RWPE2 (cell line): ENCODE measurements around the gene SMYD3.

Experiments used
- ATAC-seq: fragments of 200-7000 bp; cut with Tn5 transposase; 3 replicates; pipeline ENCODE4 v1.9.1; 2021; ENCODE audit warnings: low read depth
- DNase-seq: peaks from one replicate; pipeline ENCODE4 v3.0.0-alpha.2; 2020; ENCODE audit warnings: low spot score
- H3K27ac ChIP-seq: fragments of 450-650 bp; 2 replicates; pipeline ENCODE4 v1.5.1; 2017; ENCODE audit warnings: mild to moderate bottlenecking; ENCODE audit not compliant: poor library complexity, severe bottlenecking
- H3K27me3 ChIP-seq: fragments of 250-450 bp; sonication (Bioruptor Pico); 2 replicates; pipeline ENCODE4 v1.5.1; 2021; ENCODE audit warnings: mild to moderate bottlenecking, moderate library complexity; ENCODE audit not compliant: insufficient read depth, poor library complexity, severe bottlenecking
- H3K36me3 ChIP-seq: fragments of 250-450 bp; sonication (Bioruptor Pico); 2 replicates; pipeline ENCODE4 v1.5.1; 2020; ENCODE audit warnings: low read depth, mild to moderate bottlenecking, moderate library complexity
- H3K4me1 ChIP-seq: fragments of 250-450 bp; sonication (Bioruptor Pico); 2 replicates; pipeline ENCODE4 v1.5.1; 2021; ENCODE audit warnings: mild to moderate bottlenecking, moderate library complexity; ENCODE audit not compliant: insufficient read depth, poor library complexity, severe bottlenecking
- H3K4me3 ChIP-seq: fragments of 250-450 bp; sonication (Bioruptor Pico); 2 replicates; pipeline ENCODE4 v1.5.1; 2021; ENCODE audit warnings: mild to moderate bottlenecking, moderate library complexity; ENCODE audit not compliant: severe bottlenecking
- H3K9me3 ChIP-seq: fragments of 250-450 bp; sonication (Bioruptor Pico); 2 replicates; pipeline ENCODE4 v1.5.1; 2021; ENCODE audit warnings: mild to moderate bottlenecking, moderate library complexity; ENCODE audit not compliant: severe bottlenecking
- CTCF ChIP-seq: fragments of 450-650 bp; IDR thresholded peaks from one replicate; pipeline ENCODE4 v1.5.1; 2017; ENCODE audit warnings: mild to moderate bottlenecking, moderate library complexity; ENCODE audit not compliant: poor library complexity, severe bottlenecking

SMYD3 gene

DNA sequence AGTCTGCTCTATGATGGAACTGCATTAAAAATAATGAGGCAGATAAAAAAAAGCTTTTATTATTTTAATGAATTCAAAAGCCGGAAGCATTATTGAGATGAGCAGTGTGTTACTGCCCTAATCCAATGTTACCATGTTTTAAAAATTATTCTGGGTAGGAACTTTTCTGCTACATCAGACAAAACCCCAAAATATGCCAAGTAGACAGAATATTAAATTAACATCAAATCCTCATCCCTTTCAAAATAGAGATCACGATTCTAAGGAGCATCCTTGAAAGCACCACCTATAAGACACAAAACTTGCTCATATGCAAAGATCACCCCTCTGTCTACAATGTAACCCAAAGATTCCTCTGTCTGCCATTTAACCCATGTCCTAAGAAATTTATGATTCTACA lies 357.5 kb downstream of the SMYD3 start:
- Histone ChIP-seq H3K9me3 (no peaks in the 10 kb centered on the region), H3K27ac (no peak overlapping the region), H3K27me3 (no peaks in the 10 kb centered on the region), H3K36me3 (no peaks in the 10 kb centered on the region), H3K4me1 (no peaks in the 10 kb centered on the region), H3K4me3 (no peak overlapping the region)
- DNase-seq = no peak
- no peak for TF ChIP-seq CTCF
- ATAC-seq = no peak

GRCh38 chr1:246147524-246148461 lies 359.3 kb downstream of the SMYD3 start:
- Histone ChIP-seq H3K9me3 (no peaks in the 10 kb centered on the region), H3K4me1 (peaks cover under 1% of the 10 kb centered on the region), H3K36me3 (no peaks in the 10 kb centered on the region), H3K27me3 (no peaks in the 10 kb centered on the region), H3K4me3 (no peak overlapping the region), H3K27ac (no peak overlapping the region)
- no peak for ATAC-seq
- no peak for DNase-seq
- TF ChIP-seq CTCF = no peak

DNA sequence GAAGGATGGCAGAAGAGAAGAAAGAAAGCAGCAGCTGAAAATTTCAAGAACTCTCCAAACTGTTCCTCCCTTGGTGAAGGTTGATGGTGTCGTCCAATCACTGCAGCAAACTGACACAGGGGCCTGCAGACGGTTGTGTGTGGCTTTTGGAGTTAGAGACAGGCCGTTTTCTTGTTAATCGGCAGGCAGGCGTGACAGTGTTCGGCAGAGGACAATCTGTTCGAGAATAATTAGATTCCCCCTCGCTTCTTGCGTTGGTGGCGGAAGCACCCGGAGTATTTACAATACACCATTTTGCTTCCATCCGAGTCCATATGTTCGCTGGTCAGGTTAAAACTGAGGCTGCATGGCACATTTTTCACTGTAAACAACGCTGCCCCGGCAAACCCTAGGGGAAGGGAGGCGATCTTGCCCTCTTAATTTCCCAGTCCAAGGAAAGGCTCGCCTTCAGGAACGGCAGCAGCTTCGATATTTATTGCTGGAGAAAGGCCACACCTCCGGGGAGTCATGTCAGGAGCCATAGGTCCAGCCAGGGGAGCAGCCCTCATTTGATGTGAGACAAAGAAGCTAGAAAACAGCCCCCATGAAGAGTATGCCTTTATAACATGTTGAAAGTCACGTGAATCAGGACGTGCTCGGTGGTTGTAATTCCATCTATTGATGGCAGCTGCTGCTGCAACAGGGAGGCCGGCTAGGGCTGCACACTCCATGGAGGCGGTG lies 360.1 kb downstream of the SMYD3 start:
- no peak for ATAC-seq

DNA sequence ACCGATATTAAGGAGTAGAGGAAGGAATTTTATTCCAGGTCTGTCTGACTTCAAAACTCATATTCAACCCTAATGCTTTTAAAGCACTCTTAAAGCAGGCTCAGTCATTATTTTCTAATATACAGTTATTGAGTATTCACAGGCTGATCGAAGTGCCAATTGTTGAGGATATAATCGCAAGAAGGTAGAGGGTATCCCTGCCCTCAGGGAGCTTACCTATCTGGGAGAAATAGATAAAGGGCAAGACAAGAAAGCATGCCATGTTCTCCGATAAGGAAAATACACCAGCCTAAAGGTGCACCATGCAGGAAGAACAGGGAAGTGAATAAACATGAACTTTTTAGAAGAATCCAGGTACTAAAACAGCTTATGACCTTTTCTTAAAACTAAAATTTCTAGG lies 361.2 kb downstream of the SMYD3 start:
- no peaks in the 10 kb centered on the region for H3K9me3 ChIP-seq
- H3K4me1 ChIP-seq = peaks cover 15% of the 10 kb centered on the region
- H3K36me3 ChIP-seq = no peaks in the 10 kb centered on the region
- H3K27ac ChIP-seq = no peak overlapping the region
- no peak overlapping the region for H3K4me3 ChIP-seq
- TF ChIP-seq CTCF = no peak
- H3K27me3 ChIP-seq = no peaks in the 10 kb centered on the region
- DNase-seq (no peak), ATAC-seq (no peak)

More for the DNA sequence above, 360.1 kb downstream of the SMYD3 start:
- no peak overlapping the region for H3K4me3 ChIP-seq
- H3K36me3 ChIP-seq = no peaks in the 10 kb centered on the region
- peaks cover 6% of the 10 kb centered on the region for H3K4me1 ChIP-seq
- no peak for TF ChIP-seq CTCF
- no peaks in the 10 kb centered on the region for H3K9me3 ChIP-seq
- DNase-seq = no peak
- H3K27ac ChIP-seq = no peak overlapping the region
- no peaks in the 10 kb centered on the region for H3K27me3 ChIP-seq
